GM21360 (cell line): ENCODE results near the gene NEDD9.

Experiments used
- ATAC-seq: cut with Tn5 transposase; IDR thresholded peaks from one replicate; pipeline ENCODE4 v1.9.1; 2021; ENCODE audit warnings: mild to moderate bottlenecking, moderate library complexity; ENCODE audit not compliant: unreplicated experiment

NEDD9 gene

DNA sequence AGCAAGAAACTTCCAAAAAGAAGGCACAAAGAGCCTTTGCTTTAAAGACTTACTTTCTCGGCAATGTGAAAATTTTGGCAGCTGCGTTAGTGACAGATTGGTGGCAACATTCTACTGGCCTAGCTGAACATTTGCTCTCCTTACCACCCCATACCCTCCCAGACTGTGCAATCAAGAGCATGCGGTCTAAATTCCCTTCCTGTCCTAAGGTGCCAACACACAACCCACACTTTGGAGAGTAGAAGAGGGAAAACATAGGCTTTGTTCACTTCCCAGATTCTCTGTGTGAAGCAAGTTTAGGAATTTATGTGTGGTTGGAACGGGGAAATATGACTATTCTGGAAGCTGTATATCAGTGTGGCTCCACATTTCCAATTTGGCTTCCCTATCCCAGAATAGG, 29.8 kb upstream of the NEDD9 start:
- ATAC-seq = no peak

DNA sequence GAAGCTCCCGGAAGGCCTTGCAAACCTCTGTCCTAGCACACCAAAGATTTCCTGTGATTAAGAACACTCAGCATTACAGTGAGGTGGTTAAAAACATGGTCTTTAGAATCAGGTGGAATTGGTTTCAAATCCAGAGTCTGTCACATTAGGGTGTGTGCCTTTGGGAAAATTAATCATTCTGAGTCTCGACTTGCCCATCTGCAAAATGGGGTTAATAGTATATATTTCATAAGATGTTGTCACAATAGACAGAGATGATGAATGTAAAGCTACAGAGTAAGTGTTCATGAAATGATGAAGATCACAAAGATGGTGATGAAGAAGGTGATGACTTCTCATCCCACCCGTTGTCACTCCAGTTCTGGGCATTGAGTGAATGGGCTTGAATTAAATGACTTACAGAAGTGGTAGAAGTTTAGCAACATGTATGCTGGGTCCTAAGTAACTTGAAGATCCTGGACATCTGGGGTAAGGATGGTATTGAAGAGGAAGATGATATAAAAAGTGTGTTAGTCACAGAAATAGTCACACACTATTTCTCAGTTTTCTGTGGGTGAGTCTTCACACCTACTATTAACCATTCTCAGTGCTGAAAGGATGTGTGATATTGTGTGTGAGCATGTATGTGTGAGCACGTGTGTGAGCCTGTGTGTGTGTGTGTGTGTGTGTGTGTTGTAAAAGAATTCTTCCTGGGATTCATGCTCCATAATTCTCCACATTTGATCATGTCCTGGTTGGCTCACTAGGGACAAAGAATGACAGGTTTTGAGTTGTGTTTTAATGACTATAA, 28.0 kb upstream of the NEDD9 start:
- ATAC-seq = no peak

DNA sequence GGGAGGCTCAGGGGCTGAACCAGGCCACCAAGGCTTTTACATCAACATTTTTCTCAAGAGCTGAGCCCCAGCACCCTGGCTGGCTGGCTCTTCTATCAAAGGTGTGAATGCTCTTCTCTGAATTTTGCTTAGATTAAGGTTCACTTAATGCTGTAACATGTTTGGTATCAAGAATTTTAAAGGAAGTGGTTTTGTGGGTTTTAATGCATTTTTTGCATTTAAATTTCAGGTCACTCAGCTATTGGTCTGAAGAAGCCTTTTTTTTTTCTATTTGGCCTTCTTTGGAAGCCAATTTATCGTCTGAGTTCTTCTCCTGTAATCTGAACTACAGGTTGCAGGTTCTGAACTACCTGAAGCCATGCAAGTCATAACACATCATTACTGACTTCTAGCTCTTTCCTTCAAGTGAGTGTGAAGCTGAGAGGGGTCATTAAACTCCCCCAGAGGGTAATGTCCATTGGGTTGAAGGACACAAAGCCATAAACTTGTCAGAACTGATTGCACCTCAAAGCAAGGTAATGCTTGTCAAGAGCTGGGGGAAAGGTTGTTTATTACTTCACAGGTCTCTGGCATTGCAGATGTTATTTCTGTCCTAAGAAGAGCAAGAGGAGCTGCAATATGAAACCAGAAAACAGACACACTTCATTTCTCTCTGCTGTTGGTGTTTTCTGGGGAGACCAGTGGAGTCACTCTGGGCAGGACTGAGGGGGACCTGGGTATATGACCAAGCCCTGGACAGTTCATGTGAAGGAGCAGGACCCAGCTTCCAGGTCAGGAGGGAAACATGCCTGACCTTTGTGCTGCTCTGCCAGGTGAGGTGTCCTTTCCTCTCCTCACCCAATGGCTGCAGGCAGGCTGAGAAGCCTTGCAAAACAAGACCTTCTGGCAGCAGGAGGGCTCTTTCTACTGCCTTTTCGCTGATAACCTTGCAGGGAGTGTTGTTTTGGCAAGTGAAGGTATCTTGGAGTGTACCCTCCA, 26.1 kb upstream of the NEDD9 start:
- peak; percentile 51 for ATAC-seq

DNA sequence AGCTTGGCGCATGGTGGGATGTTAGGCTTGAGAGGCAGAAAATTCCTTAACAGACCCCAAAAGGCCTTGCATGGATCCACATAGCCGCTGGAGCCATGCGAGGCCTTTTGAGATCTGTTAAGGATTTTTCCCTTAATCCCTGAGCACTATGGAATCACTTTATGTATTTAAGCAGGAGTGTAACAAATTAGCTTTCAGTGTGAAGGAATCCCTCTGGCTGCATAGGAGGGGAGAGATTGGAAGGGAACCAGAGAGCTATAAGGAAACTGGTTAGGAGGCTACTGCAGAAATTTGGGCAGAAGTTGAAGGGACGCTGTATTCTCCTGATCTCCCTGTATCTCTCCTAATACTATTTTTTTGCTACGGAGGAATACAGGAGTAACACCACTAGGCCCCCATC, 23.1 kb upstream of the NEDD9 start:
- ATAC-seq = no peak

DNA sequence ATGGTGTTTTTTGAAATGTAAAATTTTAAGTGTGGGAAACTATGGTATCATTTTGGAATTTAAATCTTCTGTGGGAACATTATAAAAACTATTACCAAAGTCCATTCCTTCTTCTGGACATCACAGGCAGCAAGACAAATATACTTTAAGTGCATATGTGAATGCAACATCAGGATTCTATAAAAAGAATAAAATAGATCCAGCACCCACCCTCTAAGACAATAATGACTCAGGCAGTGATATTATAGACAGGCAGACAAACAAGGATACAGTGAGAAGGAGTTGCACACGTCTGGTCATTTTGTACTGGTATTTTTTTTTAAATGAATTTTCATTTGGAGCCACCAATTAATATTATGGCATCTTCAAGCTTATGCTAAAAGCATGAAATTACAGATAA, 21.1 kb upstream of the NEDD9 start:
- no peak for ATAC-seq

DNA sequence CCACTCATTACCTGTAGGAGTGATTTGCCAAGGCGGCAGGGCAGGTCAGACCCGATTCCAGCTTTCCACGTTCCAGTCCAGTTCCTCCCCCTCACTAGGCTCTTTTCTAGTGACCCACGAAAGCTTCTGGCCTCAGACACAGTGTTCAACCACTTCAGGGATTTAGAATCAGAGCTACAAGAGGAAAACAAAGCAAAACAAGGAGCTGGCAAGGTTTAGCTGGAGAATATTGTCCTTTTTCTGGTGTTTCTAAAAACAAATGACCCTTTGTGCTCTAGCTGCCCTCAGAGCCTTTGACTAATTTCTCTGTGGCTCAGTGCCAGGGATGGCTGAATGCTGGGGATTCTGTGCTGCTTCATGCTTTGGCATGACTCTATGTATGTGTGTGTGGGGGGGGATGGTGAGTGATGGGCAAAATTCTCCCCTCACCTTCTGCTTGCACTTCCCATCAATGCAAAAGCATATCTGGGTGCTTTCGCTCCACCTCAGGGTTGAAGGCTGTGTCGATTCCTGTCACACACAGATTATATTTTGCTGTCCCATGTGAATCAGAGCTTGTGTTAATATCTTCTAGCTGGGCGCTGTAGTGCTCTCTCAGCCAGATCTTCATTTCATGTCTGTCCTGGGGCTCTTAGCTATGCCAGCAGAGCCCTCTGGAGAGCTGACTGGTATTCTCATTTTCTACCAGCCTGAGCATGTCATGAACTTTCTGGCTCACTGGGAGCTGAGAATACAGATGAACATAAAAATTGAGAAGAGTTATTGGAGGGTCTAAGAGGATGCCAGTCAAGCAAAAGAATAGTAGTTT, 19.3 kb upstream of the NEDD9 start:
- no peak for ATAC-seq

DNA sequence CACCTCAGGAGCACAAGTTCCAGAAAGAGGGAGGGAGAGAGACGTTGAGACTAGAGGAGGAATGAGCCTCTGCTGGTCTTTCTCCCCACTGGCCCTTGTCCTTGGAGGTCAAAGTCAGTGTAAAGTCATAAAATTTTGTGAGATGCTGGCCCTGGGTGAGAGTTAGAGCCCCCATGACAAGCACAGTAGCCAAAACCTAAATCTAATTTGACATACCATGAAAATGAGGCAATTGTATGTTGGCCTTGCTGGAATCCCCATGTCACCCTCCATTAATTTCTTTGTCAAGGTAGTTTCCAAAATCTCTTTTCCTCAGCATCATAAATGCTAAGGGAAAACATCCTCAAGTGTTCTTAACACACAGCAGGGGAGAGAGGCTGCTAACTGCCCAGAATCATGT, 17.6 kb upstream of the NEDD9 start:
- ATAC-seq = no peak

DNA sequence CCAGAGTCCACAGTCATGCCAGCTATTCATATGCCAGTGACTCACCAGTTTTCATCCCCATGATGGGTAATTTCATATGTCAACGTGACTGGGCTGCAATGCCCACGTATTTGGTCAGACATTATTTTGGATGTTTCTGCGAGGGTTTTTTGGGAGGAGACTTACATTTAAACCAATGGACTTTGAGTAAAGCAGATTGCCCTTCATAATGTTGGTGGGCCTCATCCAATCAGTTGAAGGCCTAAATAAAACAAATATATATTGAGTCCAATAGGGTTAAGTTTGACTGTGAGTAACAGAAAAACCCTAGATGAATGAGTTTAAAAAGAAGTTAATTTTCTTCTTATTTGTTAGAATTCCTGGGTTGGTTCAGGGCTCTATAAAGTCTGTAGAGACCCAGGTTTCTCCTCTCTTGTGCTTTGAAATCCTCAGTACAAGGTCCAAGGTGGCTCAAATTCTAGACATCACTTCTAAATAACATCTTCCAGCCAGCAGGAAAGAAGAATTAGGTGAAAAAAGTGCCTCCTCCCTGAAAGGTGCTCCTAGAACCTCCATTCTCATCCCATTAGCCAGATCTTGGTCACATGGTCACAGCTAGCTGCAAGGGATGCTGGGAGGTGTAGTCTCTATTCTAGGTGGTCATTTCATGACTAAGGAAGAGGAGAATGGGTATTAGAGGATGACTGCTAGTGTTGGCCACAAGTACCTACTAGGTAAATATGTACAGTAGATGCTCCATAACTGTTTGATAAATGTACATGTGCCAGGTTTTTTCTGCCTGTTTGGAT, 16.7 kb upstream of the NEDD9 start:
- no peak for ATAC-seq

DNA sequence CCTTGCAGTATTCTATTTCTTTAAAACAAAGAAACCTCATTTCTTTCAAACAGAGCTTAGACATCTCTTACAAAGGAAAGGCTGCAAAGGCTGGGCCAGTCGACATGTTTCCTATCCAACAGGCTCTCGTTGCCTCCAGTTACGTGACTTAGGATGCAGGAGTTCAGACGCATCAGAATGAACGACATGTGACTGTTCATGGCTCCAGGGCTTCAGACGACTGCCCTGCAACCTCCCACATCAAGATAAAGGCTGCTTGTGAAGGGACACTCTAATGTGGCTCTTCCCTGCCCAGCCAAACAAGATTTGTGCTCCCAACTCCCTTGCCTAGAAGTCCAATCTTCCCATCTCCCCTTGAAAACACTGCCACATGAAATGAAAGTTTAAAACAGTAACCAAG, 14.3 kb upstream of the NEDD9 start:
- no peak for ATAC-seq

DNA sequence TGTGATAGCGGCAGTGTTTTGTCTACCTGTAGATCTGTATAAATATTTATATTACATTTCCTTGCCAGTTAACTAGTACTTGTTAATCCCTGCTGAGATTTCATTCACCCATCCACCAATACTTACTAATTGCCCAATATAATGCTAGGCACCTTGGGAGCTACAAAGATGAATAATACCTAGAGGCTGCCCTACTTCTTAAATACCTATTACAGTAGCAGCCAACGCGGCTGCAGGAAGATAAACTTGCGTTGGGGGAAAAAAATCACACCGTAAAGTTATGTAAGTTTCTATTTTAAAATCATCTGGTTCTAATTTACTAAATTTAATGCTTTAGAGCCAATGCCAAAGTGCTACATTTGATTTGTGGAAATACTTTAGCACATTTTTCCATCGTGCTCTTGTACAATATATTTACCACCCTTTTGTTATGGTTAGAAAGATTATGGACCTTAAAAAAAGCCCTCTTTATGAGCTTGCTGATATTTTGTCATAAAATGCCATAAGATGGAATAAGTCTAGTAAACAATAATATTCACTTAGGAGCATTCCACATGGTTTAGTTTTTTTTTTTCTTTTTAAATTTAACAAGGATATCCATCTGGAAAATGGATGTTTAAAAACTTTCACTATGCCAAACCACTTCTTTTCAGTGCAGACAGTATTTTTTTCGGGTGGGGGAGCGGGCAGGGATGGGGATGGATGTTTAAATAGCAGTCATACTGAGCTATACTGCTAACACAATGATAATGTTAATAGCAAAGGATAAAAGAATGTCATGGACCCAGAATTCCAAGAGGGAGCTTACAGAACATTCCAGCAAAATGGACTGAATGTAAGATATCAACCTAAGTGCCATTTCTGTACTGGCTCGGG, 13.2 kb upstream of the NEDD9 start:
- no peak for ATAC-seq

DNA sequence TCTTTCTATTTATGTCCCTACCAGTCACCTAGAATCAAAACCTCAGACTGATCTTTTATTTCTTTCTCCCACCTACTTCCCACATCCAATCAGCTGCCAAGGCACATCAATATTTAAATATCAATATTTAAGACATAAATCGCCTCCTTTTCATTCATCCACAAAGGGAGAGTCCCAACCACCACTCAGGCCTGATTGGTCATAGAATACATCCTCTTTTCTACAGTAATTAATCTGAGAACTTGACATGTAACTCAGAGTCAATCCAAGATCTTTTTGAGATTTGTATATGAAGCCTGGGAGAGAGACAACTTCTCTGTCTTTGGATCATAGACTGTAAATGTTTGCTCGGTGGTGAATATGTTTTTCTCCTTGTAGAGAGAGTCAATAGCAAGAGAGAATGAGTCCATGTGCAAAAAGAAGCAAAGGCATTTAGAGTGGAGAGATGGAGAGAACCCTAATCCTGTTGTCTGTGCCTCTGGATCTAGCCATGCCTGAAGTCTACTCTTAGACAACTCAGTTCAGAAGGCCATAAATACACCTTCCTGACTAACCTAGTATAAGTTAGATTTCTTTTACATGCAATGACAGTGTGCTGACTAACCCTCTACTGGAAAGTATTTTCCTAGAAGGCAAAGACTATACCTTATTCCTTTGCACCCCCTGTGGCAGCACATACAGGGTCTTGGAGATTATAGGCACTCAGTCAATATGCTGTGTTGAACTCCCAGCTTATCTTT, 12.1 kb upstream of the NEDD9 start:
- ATAC-seq = no peak

DNA sequence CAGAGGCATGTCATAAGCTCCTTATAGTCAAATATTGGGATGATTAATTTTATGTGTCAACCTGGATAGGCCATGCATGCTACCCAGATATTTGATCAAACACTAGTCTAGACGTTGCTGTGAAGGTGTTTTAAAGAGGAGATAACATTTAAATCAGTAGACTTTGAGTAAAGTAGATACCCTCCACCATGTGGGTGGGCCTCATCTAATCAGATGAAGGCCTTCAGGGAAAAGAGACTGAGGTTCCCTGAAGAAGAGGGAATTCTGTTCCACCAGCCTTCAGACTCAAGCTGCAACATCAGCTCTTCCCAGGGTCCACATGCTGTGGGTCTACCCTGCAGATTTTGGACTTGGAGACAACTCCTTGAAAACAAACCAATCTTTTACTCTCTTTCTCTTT, 11.4 kb upstream of the NEDD9 start:
- no peak for ATAC-seq

DNA sequence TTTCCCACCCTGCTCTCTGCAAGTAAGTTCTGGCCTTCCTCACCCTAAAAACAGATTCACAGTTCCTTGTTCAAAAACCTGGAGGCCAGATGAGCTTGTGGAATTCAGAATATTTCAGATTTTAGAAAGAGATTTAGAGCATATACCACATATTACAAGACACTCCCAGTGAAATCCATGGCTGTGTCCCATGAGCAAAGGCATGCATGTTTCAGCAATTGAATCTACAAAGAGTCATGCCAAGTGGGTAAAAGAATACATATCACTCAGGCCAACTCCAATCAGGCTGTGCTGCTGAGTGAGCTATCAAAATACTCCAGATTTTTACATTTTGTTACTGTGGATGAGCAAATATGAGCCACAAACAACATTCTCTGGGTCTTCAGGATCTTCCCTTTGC, 10.2 kb upstream of the NEDD9 start:
- ATAC-seq = no peak

DNA sequence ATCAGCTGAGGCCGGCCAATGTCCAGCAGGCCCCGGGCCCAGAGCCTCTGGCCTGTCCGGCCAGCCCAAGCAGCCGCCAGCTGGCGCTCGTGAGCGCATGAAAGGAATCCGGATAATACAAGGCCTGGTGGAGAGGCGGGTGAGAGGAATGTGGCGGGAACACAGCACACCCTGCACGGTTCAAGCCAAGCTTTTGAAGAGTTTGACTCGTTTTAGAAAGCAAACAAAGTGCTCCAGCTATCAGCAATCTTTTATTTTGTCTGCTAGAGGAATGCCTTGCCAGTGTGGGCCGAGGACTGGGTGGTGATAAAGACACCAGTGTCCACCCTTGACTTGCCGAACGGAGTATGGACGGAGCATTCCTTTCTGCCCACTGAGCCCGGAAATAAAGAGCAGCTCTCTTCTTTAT, 9.3 kb upstream of the NEDD9 start:
- no peak for ATAC-seq

DNA sequence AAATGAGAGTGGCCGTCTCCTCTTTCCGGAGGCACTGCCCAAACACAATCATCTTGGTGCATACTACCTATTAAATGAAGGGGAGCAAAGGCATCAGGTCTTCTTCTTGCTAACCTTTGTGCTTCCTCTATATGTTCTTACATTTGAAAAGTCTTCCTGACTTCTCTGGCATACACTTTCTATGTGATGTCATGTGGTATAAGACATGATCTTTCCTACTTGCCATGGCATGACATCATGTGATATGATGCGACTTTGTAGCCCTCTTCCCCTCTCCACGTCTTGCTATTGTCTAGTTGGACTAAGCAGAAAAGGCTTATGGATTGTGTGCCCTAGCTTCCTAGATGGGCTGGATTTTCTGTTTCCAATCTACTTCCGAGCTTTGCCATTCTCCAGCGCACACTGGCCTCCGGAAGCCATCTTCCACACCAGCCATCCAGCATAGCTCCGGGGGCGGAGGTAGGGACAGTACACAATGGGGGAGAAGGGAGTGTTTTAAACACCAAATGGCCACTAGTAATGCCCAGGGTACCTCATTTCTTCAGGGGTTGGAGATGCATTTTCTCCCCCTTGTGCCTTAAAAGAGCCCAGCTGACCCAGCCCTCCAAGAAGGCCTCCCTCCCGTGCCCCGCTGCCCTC, 8.8 kb upstream of the NEDD9 start:
- no peak for ATAC-seq

DNA sequence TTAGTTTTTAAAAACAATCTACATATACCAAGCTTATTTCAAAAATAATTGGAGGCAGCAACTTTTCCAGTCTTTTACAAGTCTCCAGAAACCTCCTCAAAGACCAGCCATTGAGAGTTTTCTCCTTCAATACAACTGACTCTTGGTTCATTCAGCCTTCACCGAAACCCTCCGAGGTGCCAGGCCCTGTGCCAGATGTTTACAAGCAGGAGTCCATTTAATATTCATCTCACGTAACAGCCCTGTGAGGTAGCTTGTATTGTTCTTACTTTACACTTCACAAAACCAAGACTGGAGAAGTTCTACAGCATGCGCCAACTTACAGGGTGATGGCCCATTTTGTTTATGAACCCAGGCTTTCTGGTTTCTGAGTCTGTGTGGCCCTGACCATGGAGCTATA, 5.5 kb upstream of the NEDD9 start:
- ATAC-seq = no peak

DNA sequence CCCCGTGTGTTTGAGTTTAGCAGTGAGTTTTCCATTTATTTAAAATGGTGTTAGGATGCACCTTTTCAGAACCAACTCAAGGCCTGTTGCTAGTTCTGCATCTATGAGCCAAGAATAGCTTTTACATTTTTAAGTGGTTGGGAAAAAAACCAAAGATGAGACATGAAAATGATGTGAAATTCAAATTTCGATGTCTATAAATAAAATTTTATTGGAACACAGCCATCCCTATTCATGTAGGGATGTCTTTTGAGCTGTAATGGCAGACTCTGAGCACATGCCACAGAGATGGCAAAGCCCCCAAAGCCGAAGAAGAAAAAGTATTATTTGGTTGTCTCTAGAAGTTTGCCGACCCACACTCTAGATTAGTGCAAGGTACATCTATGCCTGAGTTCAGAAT, 5.0 kb upstream of the NEDD9 start:
- ATAC-seq = no peak

DNA sequence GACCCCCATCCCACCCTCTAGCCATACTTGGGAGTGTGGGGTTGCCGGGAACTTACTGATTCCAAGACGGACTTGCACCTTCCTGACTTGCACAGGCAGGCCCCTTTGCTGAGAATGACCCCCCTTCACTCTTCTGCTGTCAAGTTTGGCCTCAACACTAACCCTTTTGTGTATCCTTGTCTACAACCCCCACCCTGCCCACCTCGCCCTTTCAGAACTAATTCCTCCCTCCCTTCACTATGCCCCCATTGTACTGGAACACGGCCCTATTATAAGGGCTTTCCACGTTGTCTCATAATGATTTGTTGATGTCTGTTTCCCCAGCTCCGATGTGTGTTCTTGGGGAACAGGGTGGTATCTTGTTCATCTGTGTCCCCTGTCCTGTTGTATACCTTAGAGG, 4.4 kb upstream of the NEDD9 start:
- ATAC-seq = no peak
